HG03439 (cell line): Measurements from ENCODE around the gene SRPK2.
"Not testable (repeated sequence)": the region's sequence is repeated elsewhere in the genome, so short reads cannot be mapped to it uniquely, and the experiment has no call there.

ENCODE experiments used
- ATAC-seq: cut with Tn5 transposase; IDR thresholded peaks from one replicate; pipeline ENCODE4 v1.9.1; 2021; ENCODE audit warnings: mild to moderate bottlenecking, moderate library complexity; ENCODE audit not compliant: unreplicated experiment

The SRPK2 gene

DNA sequence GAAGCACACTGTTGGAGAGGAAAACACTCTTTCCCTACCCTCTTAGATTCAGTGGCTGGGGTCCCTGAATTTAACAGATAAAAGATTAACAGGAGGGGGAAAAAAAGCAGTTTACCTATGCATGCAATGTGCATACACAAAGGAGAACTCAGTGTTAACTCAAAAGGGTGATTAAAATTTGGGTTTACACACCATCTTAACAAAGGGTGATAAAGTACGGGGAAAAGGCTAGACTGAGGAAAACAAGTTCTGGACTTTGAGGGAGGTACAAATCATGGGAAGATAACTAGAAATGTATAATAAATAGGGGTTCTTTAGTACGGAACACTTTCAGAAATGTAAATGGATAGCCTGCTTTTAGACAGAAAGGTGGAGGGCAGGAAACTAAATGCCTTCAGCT, 83.1 kb downstream of the SRPK2 start:
- no peak for ATAC-seq

DNA sequence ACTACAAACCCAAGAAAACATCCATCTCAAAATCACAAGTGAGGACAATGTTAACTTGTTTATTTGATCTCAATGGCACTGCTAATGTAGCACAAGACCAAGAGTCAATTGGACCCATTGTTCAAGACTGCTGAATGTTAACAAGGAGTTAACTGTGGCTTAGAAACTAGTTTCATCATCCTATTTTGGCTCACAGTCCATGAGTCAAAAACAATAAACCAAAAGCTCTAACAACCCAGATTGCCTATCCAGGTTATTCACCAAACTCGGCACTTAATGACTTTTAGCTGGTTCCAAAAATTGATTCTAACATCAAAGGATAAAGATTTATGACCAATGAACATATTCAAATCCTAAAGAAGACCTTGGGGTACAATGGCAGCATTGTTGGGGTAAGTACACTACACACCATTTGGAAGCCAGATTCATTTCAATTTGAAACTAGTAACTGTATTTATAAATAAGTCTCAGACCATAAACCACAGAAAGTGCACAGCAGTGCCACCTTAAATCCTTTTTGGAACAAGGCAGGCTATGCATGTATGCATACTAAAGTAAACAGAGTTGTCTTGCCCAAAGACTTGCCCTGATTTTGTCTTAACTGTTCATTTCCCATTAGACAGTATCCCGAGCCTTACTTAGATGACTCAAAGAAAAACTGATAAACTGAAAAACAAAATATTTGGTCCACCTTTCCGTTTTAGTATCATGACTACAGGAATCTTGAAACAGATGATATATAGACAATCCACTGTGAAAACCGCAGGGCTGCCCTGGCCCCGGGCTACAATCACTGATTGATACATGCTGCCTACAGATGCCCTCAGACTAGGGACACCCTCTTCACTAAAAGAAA, 84.5 kb downstream of the SRPK2 start:
- peak; percentile 65 for ATAC-seq

GRCh38 chr7:105300587-105300986, 88.1 kb downstream of the SRPK2 start:
- not testable (repeated sequence) for ATAC-seq

DNA sequence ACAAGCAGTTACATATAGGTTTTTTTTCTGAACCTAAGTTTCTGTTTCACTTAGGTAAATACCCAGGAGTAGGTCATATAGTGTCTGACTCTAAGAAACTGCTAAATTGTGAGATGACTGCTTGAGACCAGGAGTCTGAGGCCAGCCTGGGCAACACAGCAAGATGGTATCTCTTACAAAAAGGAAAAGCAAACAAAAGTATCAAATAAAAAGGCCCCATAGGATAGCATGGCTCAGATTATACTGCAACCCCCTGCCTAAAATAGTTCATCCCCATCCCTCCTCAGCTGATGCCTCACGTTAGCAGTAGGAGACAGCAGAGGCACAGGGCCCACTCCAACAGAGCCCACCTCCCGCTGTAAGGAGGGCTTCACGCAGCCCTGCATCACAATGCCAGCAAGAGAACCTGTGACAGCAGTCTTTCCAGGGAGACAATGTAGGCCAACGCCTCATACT, 90.3 kb downstream of the SRPK2 start:
- ATAC-seq, result peak; percentile 92

DNA sequence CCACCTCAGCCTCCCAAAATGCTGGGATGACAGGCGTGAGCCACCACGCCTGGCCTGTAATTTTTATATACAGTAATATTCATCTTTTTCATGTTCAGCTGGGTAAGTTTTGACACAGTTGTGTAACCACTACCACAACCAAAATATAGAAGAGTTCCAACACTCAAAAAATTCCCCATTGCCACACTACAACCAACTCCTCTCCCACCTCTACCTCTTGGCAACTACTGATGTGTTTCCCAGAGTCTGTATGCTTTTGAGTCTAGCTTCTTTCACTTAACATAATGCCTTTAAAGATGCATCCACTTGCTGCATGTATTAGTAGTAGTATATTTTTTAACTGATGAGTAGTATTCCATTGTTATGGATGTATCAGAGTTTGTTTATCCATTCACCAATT, 90.7 kb downstream of the SRPK2 start:
- ATAC-seq, result peak; percentile 40

DNA sequence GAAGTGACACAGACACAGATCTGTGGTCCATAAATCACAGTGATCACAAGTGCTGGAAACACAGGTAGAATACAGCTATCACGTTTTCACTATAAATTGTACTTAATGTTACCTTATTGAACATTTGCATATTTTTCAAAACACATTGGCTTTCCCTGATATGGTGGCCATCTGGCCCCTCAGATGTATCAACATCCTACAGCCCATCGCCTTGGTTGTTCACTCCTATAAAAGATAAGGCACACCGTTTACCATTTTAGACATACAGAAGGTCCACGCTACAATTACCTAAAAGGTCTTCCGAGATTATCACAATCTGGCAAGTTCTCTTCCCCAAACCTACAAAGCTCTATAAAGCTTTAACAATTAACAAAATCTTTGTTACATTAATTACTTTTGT, 91.4 kb downstream of the SRPK2 start:
- no peak for ATAC-seq

DNA sequence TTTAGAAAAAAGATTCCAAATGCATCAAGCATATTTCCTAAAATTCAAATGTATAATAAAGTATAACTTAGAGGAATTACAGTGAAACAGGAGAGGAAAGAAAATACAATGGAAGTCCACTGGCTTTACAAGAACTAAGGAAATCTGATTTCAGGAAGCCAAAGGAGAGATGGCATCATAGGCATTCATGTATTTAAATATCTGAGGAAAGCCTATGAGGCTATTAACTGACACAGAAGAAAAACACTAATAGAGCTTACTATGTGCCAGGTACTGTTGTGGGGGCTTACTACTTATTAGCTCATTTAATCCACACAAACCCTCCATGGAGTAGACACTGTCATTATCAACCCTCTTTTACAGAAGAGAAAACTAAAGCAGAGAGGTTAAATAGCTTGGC, 92.2 kb downstream of the SRPK2 start:
- ATAC-seq, result no peak

GRCh38 chr7:105295596-105296352, 92.9 kb downstream of the SRPK2 start:
- no peak for ATAC-seq

- ATAC-seq, result not testable (repeated sequence)
Measured at GRCh38 chr7:105294482-105294881, 94.2 kb downstream of the SRPK2 start.

GRCh38 chr7:105289704-105290103, 99.0 kb downstream of the SRPK2 start:
- ATAC-seq, result no peak

GRCh38 chr7:105286441-105286840, 102.3 kb downstream of the SRPK2 start:
- ATAC-seq, result no peak

- no peak for ATAC-seq
Measured at GRCh38 chr7:105285118-105285874, 103.4 kb downstream of the SRPK2 start.

- ATAC-seq, result no peak
Measured at GRCh38 chr7:105284014-105284413, 104.7 kb downstream of the SRPK2 start.

- no peak for ATAC-seq
Measured at GRCh38 chr7:105281966-105282365, 106.8 kb downstream of the SRPK2 start.

- ATAC-seq, result peak; percentile 57
Measured at GRCh38 chr7:105279688-105280007, 109.1 kb downstream of the SRPK2 start.

GRCh38 chr7:105278973-105279687, 109.6 kb downstream of the SRPK2 start:
- peak; percentile 27 for ATAC-seq

GRCh38 chr7:105278565-105278964, 110.2 kb downstream of the SRPK2 start:
- no peak for ATAC-seq

DNA sequence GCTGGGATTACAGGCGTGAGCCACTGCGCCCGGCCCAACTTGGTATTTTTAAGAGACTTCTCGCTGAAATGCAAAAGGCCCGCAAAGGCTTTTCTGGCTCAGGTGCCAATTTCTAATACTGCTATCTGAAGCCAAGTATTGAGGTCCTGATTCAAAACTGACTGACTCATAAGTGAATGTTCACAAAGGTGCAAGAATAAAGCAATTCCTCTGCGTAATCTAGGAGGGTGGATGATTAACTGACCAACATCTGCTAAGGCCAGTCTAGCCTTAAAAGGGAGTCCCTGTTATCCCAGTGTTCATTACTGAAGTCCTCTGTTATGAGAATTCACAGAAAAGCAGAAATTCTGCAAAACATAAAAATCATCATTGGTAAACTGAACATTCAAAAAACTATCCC, 111.4 kb downstream of the SRPK2 start:
- ATAC-seq, result no peak

DNA sequence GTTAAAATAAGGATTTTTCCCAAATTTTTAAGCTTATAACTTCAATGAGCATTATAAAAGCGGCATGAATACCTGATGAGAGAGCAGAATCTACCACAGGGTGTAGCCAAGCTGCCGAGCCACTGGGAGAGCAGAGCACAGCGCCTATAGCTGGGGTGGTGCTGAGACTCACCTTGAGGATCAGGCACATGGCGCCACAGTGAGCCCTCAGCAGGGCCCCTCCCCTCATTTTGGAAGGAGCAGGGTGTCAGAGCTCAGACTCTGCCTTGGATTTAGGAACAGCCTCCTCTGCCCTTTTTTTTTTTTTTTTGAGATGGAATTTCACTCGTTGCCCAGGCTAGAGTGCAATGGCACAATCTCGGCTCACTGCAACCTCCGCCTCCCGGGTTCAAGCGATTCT, 118.6 kb downstream of the SRPK2 start:
- no peak for ATAC-seq

DNA sequence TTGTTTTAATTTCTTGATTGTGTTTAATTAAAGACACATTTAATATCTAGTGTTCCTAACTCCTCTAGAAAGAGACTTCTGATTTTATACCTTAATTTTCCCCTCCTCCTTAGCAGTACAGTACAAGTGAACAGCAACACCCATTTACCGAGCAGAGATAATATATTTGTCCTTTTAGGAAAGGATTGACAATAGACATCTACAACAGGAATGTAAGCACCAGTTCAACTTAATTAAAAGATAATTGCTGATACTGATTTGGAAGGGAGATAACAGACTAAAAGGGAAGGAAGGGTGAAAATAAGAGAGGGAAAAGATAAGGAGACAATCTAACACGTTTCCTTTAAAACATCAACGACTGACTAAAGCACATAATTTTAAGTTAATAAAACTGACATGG, 119.3 kb downstream of the SRPK2 start:
- peak; percentile 31 for ATAC-seq
